Smooth muscle cell (in vitro differentiated cells): Measurements from ENCODE around the gene FBXW5. TPM values are rescaled to one million over a fixed set of nuclear protein-coding genes. Genes with fewer than 3 reads are reported as not detected.

Experiments used
- DNase-seq: peaks from one replicate; lab custom pipeline; 2025; ENCODE audit not compliant: unreplicated experiment; lab: John Stamatoyannopoulos, UW
- H2AFZ ChIP-seq: fragments of 200-600 bp; sonication (generic); 2 replicates; pipeline ENCODE4 v1.6.0; 2016; ENCODE audit warnings: antibody characterized with exemption, low read depth, mild to moderate bottlenecking
- H3F3A ChIP-seq: fragments of 200-600 bp; sonication (generic); 2 replicates; pipeline ENCODE4 v1.6.0; 2017; ENCODE audit warnings: antibody characterized with exemption, low read depth
- H3K27ac ChIP-seq: fragments of 200-600 bp; sonication (generic); 2 replicates; pipeline ENCODE4 v1.5.1; 2016; ENCODE audit warnings: low read depth, mild to moderate bottlenecking
- H3K27me3 ChIP-seq: fragments of 200-600 bp; sonication (generic); 2 replicates; pipeline ENCODE4 v1.6.1; 2016; ENCODE audit warnings: low read depth, mild to moderate bottlenecking
- H3K36me3 ChIP-seq: fragments of 200-600 bp; sonication (generic); 2 replicates; pipeline ENCODE4 v1.5.1; 2016; ENCODE audit warnings: low read depth
- H3K4me1 ChIP-seq: fragments of 200-600 bp; sonication (generic); 2 replicates; pipeline ENCODE4 v1.5.1; 2016; ENCODE audit warnings: low read depth
- H3K4me2 ChIP-seq: fragments of 200-600 bp; sonication (generic); 2 replicates; pipeline ENCODE4 v1.6.0; 2016; ENCODE audit warnings: mild to moderate bottlenecking
- H3K4me3 ChIP-seq: fragments of 200-600 bp; sonication (generic); 2 replicates; pipeline ENCODE4 v1.5.1; 2016; ENCODE audit warnings: mild to moderate bottlenecking
- H3K79me2 ChIP-seq: fragments of 200-600 bp; sonication (generic); 2 replicates; pipeline ENCODE4 v1.6.0; 2016; ENCODE audit warnings: low read depth, mild to moderate bottlenecking
- H3K9ac ChIP-seq: fragments of 200-600 bp; sonication (generic); 2 replicates; pipeline ENCODE4 v1.6.0; 2016; ENCODE audit warnings: low read depth
- H3K9me3 ChIP-seq: fragments of 200-600 bp; sonication (generic); replicated peaks from 2 replicates; pipeline ENCODE4 v1.5.1; 2016; ENCODE audit warnings: low read depth
- H4K20me1 ChIP-seq: fragments of 200-600 bp; sonication (generic); 2 replicates; pipeline ENCODE4 v1.6.0; 2016; ENCODE audit warnings: low read depth
- CTCF ChIP-seq: fragments of 200-600 bp; sonication (generic); IDR thresholded peaks from 2 replicates; pipeline ENCODE4 v1.5.1; 2017; ENCODE audit warnings: borderline replicate concordance, mild to moderate bottlenecking, antibody characterized with exemption; ENCODE audit not compliant: insufficient read depth, poor library complexity, severe bottlenecking
- WGBS: methylation state at CpG from one replicate; pipeline ENCODE4 v1.1.7; 2016; ENCODE audit warnings: low lambda C conversion rate; 5-methylcytosine and 5-hydroxymethylcytosine counted together
- polyA plus RNA-seq: library from polyadenylated mRNA; unstranded; fragments of >200 nt; fragmentation: Nextera tagmentation; extraction: Ambion mirVana; gene quantifications from 2 replicates; pipeline ENCODE4 v1.2.1, GENCODE V29; 2016
- total RNA-seq: library from RNA; depleted of rRNA; stranded (reverse); fragments of >200 nt; gene quantifications from 2 replicates; pipeline ENCODE4 v1.2.3, GENCODE V29; 2014

The FBXW5 gene
- total and polyA plus RNA-seq, 2 experiments from 2014 or later, result 70.5 to 105 TPM

DNA sequence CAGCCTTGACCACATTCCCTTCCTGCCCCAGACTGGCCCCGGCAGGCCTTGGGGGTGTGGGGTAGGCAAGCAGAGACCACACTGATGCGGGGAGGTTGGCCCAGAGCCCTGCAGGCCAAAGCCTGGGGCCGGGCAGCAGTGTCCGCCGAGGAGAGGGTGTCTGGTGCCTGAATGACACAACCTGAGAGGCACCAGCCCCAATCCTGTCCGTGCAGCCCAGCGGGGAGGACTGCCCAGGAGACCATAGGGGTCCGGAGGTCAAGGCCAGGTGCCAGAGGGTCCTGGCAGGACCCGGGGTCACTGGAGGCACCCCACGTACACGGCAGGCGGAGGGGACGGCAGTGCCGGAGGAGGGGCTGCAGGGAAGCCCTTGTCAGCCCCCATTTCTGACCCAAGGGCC is 27.2 kb upstream of the FBXW5 start:
- H3K27me3 ChIP-seq, result no peaks in the 10 kb centered on the region
- no peaks in the 10 kb centered on the region for H3K79me2 ChIP-seq
- H3K4me2 ChIP-seq, result no peak overlapping the region
- no peak for DNase-seq
- WGBS, result 81% methylated on average over 14 of the region's 14 CpGs
- H3K9ac ChIP-seq, result no peak overlapping the region
- TF ChIP-seq CTCF, result no peak
- H3K36me3 ChIP-seq, result no peaks in the 10 kb centered on the region
- no peaks in the 10 kb centered on the region for H4K20me1 ChIP-seq
- H3F3A ChIP-seq, result no peaks in the 10 kb centered on the region
- H3K4me3 ChIP-seq, result no peak overlapping the region
- no peaks in the 10 kb centered on the region for H3K4me1 ChIP-seq
- H3K27ac ChIP-seq, result no peak overlapping the region
- H3K9me3 ChIP-seq, result no peaks in the 10 kb centered on the region
- H2AFZ ChIP-seq, result no peak overlapping the region

GRCh38 chr9:136970361-136970760 is 25.8 kb upstream of the FBXW5 start:
- WGBS, result 91% methylated on average over 11 of the region's 11 CpGs
- no peak for TF ChIP-seq CTCF
- Histone ChIP-seq H3K36me3 (no peaks in the 10 kb centered on the region), H2AFZ (no peak overlapping the region), H4K20me1 (no peaks in the 10 kb centered on the region), H3K4me1 (no peaks in the 10 kb centered on the region), H3K4me2 (no peak overlapping the region), H3K9ac (no peak overlapping the region), H3F3A (no peaks in the 10 kb centered on the region), H3K4me3 (no peak overlapping the region), H3K27ac (no peak overlapping the region), H3K9me3 (no peaks in the 10 kb centered on the region), H3K27me3 (no peaks in the 10 kb centered on the region), H3K79me2 (no peaks in the 10 kb centered on the region)
- no peak for DNase-seq

DNA sequence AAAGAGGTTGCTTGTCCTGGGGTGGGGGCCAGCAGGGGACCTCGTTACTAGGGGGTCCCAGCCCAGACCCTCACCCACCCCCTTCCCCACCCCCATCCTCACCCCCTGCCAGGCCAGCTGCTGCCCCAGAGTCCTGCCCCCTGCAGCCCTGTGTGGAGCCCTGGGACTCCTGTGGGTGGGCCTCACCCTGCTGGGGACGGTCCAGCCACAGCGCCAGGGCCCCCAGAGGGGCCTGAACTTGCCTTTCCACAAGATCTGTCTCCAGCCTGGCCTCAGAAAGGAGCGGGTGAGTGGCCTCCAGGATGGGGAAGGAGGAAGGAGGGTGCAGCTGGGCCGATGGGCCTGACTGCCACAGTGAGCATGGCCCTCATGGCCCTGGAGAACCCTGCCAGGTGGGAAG is 25.2 kb upstream of the FBXW5 start:
- no peaks in the 10 kb centered on the region for H3K36me3 ChIP-seq
- no peaks in the 10 kb centered on the region for H3K27me3 ChIP-seq
- H4K20me1 ChIP-seq, result no peaks in the 10 kb centered on the region
- H2AFZ ChIP-seq, result no peak overlapping the region
- no peak for DNase-seq
- H3F3A ChIP-seq, result no peaks in the 10 kb centered on the region
- no peak overlapping the region for H3K4me3 ChIP-seq
- no peak overlapping the region for H3K27ac ChIP-seq
- H3K4me1 ChIP-seq, result no peaks in the 10 kb centered on the region
- WGBS, result 80% methylated on average over 4 of the region's 5 CpGs
- H3K4me2 ChIP-seq, result no peak overlapping the region
- H3K9me3 ChIP-seq, result no peaks in the 10 kb centered on the region
- H3K79me2 ChIP-seq, result no peaks in the 10 kb centered on the region
- no peak for TF ChIP-seq CTCF
- no peak overlapping the region for H3K9ac ChIP-seq

GRCh38 chr9:136969150-136969549 is 24.6 kb upstream of the FBXW5 start:
- no peaks in the 10 kb centered on the region for H3K4me1 ChIP-seq
- no peak for DNase-seq
- no peaks in the 10 kb centered on the region for H3K36me3 ChIP-seq
- TF ChIP-seq CTCF, result no peak
- no peaks in the 10 kb centered on the region for H3K79me2 ChIP-seq
- WGBS, result 91% methylated on average over 16 of the region's 17 CpGs
- H3K27ac ChIP-seq, result no peak overlapping the region
- no peaks in the 10 kb centered on the region for H3F3A ChIP-seq
- H3K4me3 ChIP-seq, result no peak overlapping the region
- no peak overlapping the region for H2AFZ ChIP-seq
- H3K9ac ChIP-seq, result no peak overlapping the region
- H3K4me2 ChIP-seq, result no peak overlapping the region
- H3K9me3 ChIP-seq, result no peaks in the 10 kb centered on the region
- H4K20me1 ChIP-seq, result no peaks in the 10 kb centered on the region
- H3K27me3 ChIP-seq, result no peaks in the 10 kb centered on the region
